ENCODE data around the gene UBE2M.
"Not testable (repeated sequence)": the region's sequence is repeated elsewhere in the genome, so short reads cannot be mapped to it uniquely, and the experiment has no call there.

UBE2M gene

DNA sequence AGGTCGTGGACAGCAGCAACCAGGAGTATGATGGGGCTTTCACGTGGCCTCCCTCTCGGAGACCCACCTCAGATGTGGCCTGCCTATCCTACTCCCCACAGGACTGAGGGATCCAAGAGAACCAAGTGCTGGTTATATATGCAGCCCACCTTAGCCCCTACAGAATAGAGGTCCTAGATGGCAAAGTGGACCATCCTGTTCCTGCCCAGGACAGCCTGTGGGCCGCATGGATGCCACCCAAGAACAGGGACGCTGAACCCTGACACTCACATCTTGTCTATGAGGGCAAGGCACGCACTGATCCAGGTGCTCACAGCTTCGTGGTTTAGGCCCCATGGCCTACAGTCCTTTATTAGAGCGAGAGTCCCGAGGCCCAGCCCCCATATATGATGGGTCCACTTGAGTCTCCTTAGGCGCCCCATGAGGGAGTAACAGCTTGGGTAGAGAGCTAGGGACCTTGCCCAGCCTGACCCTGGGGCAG lies 45.2 kb downstream of the UBE2M start:
- DNase-seq (ENCODE audit: low read depth) = no peak

GRCh38 chr19:58511353-58512208 lies 46.8 kb downstream of the UBE2M start, which contains the start of gene SLC27A5:
TSS of gene SLC27A5 (minus strand) at chr19:58511992. CDS start at chr19:58511955, 37 bp downstream.
- no peak for DNase-seq (ENCODE audit: low read depth)

DNA sequence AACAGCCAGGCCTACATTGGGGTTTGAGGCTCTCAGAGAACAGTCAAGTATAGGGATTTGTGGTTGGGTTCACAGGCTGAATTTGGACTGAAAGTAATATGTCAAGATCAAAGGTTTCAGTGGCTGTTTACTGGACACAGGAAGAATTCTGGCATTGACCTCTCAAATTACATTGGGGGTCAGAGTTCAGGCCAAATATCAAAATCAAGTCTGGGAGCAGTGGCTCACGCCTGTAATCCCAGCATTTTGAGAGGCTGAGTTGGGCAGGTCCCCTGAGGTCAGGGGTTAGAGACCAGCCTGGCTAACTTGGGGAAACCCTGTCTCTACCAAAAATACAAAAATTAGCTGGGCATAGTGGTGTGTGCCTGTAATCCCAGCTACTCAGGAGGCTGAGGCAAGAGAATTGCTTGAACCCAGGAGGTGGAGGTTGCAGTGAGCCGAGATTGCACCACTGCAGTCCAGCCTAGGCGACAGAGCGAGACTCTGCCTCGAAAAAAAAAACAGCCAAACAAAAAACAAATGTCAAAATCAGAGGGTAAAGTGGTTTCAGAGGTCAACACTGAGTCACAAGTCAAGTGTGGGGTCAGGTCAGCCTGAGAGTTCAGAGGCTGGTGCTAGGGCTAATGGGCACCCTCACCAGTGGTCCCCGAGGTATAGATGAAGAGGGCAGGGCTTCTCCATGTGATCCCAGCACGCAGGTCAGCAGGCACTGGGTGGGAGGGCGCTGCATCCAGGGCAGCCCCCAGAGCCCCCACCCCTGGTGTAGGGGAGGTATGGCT lies 48.1 kb downstream of the UBE2M start:
- DNase-seq (ENCODE audit: low read depth) = no peak

DNA sequence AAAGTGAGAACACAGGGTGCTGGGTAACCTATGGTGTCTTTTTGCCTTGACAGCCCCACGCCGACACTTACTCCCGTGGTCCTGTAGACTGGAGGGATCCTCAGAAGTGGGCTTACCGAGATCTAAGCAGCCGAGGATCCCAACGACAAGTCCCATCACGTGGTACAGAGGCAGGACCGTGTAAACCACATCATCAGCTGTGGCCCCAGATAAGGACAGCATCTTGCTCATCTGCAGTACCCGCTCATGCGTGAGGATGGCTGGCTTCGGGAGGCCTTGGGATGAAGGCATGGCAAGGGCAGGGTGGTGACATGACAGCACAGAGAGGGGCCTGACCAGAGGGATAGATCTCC lies 48.7 kb downstream of the UBE2M start:
- DNase-seq (ENCODE audit: low read depth) = no peak

DNA sequence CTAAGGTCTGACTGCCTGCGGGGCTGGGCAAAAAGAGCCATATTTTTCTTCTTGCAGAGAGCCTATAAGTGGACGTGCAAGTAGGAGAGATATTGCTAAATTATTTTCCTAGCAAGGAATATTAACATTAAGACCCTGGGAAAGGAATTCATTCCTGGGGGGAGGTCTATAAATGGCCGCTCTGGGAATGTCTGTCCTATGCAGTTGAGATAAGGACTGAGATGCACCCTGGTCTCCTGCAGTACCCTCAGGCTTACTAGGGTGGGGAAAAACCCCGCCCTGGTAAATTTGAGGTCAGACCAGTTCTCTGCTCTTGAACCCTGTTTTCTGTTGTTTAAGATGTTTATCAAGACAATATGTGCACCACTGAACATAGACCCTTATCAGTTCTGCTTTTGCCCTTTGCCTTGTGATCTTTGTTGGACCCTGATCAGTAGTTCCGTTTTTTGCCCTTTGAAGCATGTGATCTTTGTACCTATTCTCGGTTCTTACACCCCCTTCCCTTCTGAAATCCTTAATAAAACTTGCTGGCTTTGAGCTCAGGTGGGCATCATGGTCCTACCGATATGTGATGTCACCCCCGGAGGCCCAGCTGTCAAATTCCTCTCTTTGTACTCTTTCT lies 50.7 kb downstream of the UBE2M start:
- not testable (repeated sequence) for DNase-seq (ENCODE audit: low read depth)

Data from stimulated activated CD8-positive, alpha-beta memory T cell treated with anti-CD3 and anti-CD28 coated beads, Interleukin-12 subunit alpha, Interleukin-12 subunit beta, amount 100 ng/mL, for 1 hour (primary cell).